SK-MEL-5 (cell line): ENCODE data around the gene ARMH3. TPM values are rescaled to one million over a fixed set of nuclear protein-coding genes. Genes with fewer than 3 reads are reported as not detected.

Experiments
- DNase-seq: peaks from one replicate; pipeline ENCODE4 v3.0.0-alpha.2; 2016; ENCODE audit warnings: low read depth, low spot score
- in situ Hi-C: cut with HindIII; loops from 2 replicates; pipeline ENCODE4 v1.10.0; 2016; ENCODE audit warnings: low sequenced_read_pairs, high pct_unique_total_duplicates, low pct_unique_long_range_greater_than_20kb
- total RNA-seq: library from RNA; depleted of rRNA; stranded (reverse); fragments of >200 nt; shearing (Covaris generic); gene quantifications from 2 replicates; pipeline ENCODE4 v1.2.3, GENCODE V29; 2014

The ARMH3 gene
- total RNA-seq, 1 experiment from 2014 or later: 7.5 TPM

GRCh38 chr10:101923256-101923655, 132.7 kb downstream of the ARMH3 start:
- DNase-seq: no peak
- in situ Hi-C loops: no loop called here

DNA sequence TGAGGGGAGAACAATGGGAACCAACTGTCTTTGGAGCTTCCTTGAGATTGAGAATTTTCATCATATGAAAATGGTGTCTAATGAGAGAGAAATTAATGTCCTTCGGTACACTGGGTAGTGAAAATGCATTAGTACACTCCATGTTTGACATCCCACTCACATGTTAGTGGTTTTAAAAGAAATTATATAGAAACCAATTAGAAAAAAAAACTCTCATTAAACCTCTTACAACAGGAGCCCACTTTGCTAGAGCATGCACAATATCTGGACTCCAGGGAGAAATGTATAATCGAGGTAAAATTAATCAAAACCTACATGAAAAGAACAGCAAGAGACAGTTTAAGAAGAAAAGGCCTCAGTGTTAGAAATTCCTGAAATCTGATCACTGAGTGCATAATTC, 133.1 kb downstream of the ARMH3 start:
- in situ Hi-C loops: no loop called here
- DNase-seq: no peak

- no peak for DNase-seq
- in situ Hi-C loops: no loop called here
These were observed 135.4 kb downstream of the ARMH3 start for GRCh38 chr10:101920546-101920945.

DNA sequence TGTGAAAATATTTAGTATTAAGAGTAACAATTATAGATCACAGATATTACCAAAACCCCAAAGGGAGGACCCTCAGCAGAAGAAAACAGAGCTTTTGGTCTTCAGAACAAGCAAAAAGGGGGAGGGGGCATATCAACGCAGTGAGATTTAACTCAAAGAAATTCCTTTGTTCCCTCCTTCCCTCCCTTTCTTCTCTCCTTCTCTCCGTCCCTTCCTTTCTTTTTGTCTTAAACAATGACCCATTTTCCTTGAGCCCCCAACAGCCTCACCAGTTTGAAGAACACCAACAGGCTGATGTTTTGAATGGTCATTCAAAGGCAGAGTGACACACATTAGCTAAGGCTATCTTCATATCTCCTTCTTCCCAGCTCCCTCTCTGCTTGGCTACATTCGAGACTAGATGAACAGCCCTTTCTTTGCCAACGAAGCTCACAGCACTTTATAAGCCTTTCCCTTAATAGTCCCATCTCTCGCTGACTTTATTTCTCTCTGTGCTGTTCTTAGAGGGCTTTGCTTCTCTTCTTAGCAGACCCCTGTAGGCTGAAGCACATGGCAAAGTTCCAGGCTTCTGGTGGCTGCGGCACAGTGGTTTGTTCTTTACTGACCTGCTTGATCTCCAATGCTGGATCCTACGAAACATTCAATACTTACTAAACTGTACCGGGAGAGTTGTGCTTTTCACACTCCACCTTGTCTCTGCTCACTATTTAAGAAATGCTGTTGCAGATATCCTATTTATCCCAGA, 136.8 kb downstream of the ARMH3 start:
- no peak for DNase-seq
- in situ Hi-C loops: no loop called here

- DNase-seq: no peak
- in situ Hi-C loops: no loop called here
These were observed 143.3 kb downstream of the ARMH3 start for GRCh38 chr10:101912561-101913179.

DNA sequence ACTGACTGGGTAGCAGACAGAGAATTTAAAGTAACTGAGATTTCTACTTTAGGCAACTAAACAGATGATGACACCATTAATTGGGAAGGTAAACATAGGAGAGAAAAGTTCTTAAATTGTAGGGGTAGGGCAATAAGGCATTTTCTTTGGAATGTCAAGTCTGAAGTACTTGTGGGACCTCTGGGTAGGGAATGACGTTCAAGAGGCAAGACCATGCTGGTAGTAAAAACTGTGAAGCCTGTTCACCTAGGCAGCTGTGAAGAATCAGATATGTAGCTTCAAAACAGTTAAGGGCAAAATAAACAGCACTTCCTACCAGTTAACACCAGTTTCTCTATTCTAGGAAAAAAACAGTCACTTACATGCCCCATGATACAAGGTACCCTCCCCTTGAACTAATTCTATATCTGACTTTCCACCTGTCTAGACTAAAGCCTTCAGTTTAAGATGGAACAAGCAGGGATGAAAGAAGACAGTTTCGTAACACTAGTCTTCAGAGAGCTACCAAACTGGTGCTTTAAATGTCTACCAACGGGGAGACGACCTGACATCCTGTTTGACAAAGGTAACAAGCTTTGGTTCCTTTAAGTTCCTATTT, 149.3 kb downstream of the ARMH3 start:
- in situ Hi-C loops: no loop called here
- DNase-seq: no peak

DNA sequence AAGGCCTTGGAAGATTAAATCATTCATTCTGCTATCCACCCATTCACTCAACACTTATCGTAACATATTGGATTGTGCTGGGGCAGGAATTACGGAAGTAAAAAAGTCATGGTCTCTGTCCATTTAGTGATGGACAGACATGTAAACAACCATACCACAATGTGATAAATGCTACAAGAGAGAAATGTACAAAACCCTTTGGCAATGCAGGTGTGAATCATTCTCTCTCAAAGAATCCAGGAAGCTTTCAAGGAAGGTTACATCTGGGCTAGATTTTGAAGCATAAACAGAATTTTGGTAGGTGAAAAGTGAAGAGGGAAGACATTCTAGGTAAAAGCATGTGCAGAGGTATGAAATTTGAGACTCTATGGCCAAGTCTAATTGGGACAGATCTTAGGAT, 150.7 kb downstream of the ARMH3 start:
- in situ Hi-C loops: no loop called here
- no peak for DNase-seq

DNA sequence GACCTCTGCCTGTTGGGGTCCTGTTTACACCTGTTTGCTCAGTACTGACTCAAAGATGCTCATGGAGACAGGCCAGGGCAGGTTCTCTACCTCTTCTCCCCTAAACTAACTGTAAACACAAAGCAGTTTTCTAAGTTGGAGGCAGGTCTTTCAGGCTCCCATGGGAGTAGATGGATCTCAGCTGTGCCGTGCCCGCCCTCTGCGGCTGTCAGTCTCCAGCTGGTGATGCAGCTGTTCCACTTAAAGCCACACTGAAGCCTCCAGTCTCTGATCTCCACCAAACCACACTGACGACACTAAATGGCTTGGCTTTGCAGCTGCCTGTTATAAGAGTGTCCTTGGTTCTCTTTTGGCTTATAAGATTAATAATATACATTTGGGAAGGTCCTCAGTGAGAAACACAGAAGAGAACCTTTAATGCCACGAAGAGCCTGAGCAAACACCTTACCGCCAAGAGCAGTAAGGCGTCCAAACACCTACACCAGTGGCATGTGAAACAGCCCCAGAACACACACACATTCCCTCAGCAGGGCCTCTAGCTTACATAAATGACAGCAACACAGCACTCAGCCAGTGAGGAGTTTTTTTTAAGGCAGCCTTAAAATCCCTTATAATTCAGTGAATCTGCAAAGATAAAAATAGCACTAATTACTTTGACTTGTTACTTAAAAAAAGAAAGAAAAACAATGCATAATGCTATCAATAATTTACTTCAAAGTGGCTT, 152.0 kb downstream of the ARMH3 start:
- in situ Hi-C loops: no loop called here

DNA sequence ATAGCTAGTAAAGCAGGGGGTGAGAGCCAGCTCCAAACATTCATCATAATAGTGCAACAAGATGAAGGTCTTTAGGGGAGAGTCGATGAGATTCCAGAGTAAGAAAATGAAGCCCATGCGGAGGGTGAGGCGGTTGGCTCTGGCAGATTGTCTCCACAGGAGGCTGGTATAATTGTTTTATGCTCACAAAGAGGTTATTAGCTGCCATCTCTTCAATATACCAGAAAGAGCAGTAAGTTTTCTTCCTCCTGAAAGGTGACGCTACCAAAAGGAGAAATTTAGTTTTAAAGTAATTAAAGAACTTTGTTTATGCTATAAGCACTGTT, 153.2 kb downstream of the ARMH3 start:
- in situ Hi-C loops: no loop called here
- DNase-seq: no peak

More for the DNA sequence above, 152.0 kb downstream of the ARMH3 start:
- DNase-seq: no peak

- in situ Hi-C loops: no loop called here
- no peak for DNase-seq
These were observed 153.7 kb downstream of the ARMH3 start for GRCh38 chr10:101902032-101902819.

DNA sequence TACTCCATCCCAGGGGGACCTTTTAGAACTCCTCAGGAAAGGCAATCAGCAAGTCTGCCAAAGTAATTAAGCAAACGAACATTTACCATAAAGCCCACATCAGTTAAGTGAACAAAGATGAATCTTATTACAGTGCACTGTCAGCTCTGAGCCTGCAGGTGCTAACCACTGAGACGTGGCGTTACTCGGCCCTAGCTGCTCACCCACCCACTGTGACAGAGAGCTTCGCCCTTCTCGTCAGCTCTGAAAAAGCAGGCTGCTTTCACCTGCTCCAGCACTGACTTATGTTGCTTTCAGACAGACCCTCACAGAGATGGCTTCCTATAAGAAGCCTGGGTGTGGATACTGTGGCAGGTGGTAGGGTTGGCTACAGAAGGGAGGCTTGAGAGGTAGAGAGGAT, 154.6 kb downstream of the ARMH3 start:
- in situ Hi-C loops: no loop called here
- DNase-seq: no peak

DNA sequence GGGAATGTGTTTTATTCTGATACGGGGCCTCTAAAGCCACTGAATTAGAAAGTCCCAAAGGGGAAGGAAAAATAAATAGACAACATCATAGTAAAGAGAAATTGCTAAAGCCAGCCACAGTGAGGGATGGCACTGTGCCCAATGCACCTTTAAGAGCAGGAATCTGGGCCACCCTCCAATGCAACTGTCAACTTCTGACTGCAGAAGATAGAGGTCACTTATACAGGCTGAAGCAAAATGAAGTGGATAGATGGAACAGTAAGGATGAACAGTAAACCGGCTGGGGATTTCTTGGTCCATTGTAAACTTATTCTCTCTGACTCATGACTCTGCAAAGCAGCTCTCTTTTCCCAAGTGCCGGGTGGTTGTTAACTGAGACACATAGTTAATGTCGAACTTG, 158.3 kb downstream of the ARMH3 start:
- DNase-seq: no peak
- in situ Hi-C loops: loop anchor here (25.0 kb wide), 1 partner anchor 90 kb away; no protein-coding TSS in a partner anchor

DNA sequence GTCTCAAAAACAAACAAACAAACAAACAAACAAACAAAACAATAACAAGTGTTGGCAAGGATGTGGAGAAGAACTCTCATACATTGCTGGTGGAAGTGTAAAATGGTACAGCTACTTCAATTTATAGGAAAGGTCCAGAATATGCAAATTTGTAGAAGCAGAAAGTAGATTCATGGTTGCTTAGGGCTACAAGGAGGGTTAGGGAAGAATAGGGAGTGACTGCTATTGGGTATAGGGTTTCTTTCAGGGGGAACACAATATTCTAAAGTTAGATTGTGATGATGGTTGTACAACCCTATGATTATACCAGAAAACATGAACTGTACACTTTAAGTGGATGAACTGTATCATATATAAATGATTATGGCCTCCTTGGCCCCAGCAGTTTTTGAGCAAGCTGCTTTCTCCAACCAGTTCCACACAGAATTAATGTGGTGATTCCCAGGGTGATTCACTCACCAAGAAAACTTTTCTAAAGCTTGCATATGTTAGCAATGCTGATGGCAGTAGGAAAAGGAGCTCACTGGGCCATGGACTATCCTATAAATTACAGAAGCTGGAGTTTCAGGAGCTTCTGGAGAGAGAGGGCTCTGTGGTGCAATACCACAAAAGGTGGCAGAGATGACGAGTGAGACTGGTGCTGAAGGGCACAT, 159.6 kb downstream of the ARMH3 start:
- DNase-seq: no peak
- in situ Hi-C loops: loop anchor here (25.0 kb wide), 1 partner anchor 91 kb away; no protein-coding TSS in a partner anchor

GRCh38 chr10:101895781-101896180, 160.2 kb downstream of the ARMH3 start:
- no peak for DNase-seq
- in situ Hi-C loops: loop anchor here (25.0 kb wide), 1 partner anchor 92 kb away; no protein-coding TSS in a partner anchor

DNA sequence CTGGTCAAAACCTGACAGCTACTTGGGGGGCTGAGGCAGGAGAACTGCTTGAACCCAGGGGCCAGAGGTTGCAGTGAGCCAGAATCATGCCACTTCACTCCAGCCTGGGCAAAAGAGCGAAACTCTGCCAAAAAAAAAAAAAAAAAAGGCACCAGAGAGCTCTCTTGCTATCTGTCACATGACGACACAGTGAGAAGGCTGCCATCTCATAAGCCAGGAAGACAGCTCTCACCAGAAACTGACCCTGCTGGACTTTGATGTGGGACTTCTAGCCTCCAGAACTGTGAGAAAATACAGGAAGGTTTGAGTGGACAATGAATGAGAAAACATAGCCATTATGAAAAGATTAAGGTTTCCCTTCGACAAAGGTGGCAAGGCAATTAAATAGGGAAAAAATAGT, 161.2 kb downstream of the ARMH3 start:
- in situ Hi-C loops: loop anchor here (25.0 kb wide), 1 partner anchor 93 kb away; no protein-coding TSS in a partner anchor
- DNase-seq: peak; percentile 32

- no peak for DNase-seq
- in situ Hi-C loops: loop anchor here (25.0 kb wide), 1 partner anchor 93 kb away; no protein-coding TSS in a partner anchor
These were observed 161.7 kb downstream of the ARMH3 start for GRCh38 chr10:101894266-101894665.
